GM10266 (cell line): ENCODE data around the gene PTPRD.

Experiments used
- DNase-seq: peaks from one replicate; pipeline ENCODE4 v3.0.0; 2012; ENCODE audit errors: extremely low spot score
- CTCF ChIP-seq: IDR thresholded peaks from 2 replicates; pipeline ENCODE4 v1.5.1; 2012; ENCODE audit warnings: mild to moderate bottlenecking, low read depth; ENCODE audit not compliant: control insufficient read depth, insufficient read depth; ENCODE audit errors: missing control alignments

Gene PTPRD

GRCh38 chr9:8825585-8826147 is 1787.1 kb downstream of the PTPRD start:
- DNase-seq: no peak
- TF ChIP-seq CTCF: no peak

DNA sequence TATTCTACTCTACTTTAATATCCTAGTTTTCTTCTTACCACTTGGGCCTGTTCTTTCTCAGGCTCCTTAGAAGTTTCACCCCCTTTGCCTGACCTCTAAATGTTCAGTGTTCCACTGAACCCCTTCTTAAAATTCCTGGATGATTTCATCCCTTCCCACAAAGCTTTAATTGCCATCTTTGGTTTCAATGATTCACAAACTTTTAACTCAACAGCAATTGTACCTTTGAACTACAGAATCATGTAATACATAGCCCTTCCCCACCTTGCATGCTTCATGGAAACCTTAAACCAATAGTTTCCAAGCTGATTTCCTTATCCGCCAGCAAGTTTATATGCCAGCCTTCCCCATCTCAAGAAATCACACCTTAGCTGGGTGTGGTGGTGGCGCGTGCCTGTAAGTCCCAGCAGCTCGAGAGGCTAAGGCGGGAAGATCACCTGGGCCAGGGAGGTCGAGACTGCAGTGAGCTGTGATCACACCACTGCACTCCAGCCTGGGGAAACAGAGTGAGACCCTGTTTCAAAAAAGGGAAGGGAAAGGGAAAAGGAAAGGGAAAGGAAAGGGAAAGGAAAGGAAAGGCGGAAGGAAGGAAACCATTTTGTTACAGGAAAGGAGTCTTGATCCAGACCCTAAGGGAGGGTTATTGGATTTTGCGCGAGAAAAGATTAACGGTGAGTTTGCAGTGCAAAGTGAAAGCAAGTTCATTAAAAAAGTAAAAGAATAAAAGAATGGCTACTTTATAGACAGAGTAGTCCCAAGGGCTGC is 1789.5 kb downstream of the PTPRD start:
- TF ChIP-seq CTCF: no peak
- no peak for DNase-seq

DNA sequence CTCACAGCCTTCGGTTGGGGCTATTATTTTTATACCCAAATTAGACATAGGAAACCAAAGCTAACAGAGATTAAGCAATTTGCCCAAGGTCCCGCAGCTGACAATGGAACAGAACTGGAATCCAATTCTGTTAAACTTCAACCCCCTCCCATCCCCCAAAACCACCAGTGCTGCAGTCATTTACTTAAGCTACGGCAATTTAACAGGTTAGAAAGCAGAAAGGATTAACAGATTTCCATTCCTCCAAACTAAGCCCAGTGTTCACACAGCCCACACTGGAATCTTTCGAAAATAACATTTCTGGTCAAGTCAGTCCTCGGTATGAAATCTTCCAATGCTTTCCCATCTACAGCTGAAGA is 1790.2 kb downstream of the PTPRD start:
- TF ChIP-seq CTCF: no peak
- DNase-seq: no peak

GRCh38 chr9:8821910-8822666 is 1790.7 kb downstream of the PTPRD start:
- no peak for DNase-seq
- TF ChIP-seq CTCF: no peak

- no peak for TF ChIP-seq CTCF
- DNase-seq: no peak
These were observed 1795.5 kb downstream of the PTPRD start for GRCh38 chr9:8817335-8817734.

- no peak for TF ChIP-seq CTCF
- no peak for DNase-seq
These were observed 1796.4 kb downstream of the PTPRD start for GRCh38 chr9:8816361-8816760.

DNA sequence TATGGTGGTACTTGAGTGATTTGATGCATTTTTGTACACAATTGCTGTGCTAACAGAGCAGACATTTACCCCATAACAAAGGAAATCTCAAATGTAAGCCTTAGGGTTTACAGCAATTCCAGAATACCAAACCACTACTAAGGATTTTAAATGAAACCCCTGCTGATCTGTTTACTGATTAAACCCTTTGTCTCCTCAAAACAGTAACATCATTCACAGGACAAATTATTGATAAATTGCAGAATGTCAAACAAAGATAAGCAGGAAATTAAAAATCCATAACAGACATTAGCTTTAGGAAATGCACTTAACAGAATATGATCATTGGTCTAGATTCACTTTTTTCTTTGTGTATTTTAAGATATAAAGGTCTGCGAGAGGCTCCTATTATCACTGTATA is 1796.9 kb downstream of the PTPRD start:
- no peak for DNase-seq
- no peak for TF ChIP-seq CTCF
